NT2/D1 (cell line): ENCODE results near the gene AKR1B15.

Experiments used
- SUZ12 ChIP-seq: IDR thresholded peaks from 2 replicates; pipeline ENCODE4 v1.6.1; 2011; ENCODE audit not compliant: insufficient read length, insufficient read depth; ENCODE audit errors: extremely low read depth
- YY1 ChIP-seq: IDR thresholded peaks from 2 replicates; pipeline ENCODE4 v1.6.1; 2011; ENCODE audit not compliant: insufficient read length, insufficient read depth
- ZNF274 ChIP-seq: IDR thresholded peaks from 2 replicates; pipeline ENCODE4 v1.6.1; 2011; ENCODE audit warnings: mild to moderate bottlenecking, low read depth, low read length

DNA sequence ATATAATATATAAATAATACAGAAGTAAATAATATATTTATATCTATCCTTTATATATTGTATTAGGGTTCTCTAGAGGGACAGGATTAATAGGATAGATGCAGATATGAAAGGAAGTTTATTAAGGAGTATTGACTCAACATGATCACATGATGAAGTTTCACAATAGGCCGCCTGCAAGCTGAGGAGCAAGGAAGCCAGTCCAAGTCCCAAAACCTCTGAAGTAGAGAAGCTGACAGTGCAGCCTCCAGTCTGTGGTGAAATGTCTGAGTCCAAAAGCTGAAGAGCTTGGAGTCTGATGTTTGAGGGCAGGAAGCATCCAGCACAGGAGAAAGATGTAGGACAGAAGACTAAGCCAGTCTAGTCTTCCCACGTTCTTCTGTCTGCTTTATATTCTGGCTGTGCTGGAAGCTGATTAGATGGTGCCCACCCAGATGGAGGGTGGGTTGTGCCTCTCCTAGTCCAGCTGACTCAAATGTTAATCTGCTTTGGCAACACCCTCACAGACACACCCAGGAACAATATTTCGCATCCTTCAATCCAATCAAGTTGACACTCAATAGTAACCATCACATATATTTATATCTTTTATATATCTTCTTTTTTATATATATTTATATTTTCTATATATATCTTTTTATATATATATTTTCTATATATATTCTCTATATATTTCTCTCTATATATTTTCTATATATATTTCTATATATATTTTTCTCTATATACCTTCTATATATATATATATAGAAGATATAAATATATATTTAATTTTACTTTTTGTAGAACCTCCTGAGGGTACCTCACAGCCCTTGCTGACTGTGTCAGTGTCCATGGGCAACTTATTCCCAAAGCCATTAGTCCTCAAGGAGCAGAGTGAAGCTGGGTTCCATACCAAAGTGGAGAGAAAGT, 46.2 kb upstream of the AKR1B15 start:
- TF ChIP-seq SUZ12 = no peak
- TF ChIP-seq ZNF274 = no peak
- no peak for TF ChIP-seq YY1
